Endothelial cell of umbilical vein (primary cell): ENCODE measurements around the gene BACH2. TPM values are rescaled to one million over a fixed set of nuclear protein-coding genes. Genes with fewer than 3 reads are reported as not detected.

ENCODE experiments used
- BruUV-seq: library from RNA; stranded (reverse); fragments of 400-500 nt; replicated peaks from 2 replicates; lab custom pipeline; 2021; lab: Mats Ljungman, UMichigan
- CTCF ChIA-PET: fragments of 300-600, 350-600 bp; sonication (Branson Sonifier 250); formaldehyde crosslinking; loops from one replicate; lab custom pipeline; 2021; ENCODE audit warnings: antibody characterized with exemption, inconsistent platforms; lab: Charles Lee
- POLR2A ChIA-PET: fragments of 300-600, 350-600 bp; sonication (Branson Sonifier 250); formaldehyde crosslinking; loops from one replicate; lab custom pipeline; 2021; ENCODE audit warnings: antibody characterized with exemption, inconsistent platforms; lab: Charles Lee
- DNase-seq: peaks from one replicate; pipeline ENCODE4 v3.0.0-alpha.2; 2011; ENCODE audit warnings: low read depth, low spot score
- FAIRE-seq: peaks from 2 replicates; lab custom pipeline; 2011; peaks lifted over from hg19 to GRCh38; lab: Jason Lieb, UNC
- H2AFZ ChIP-seq: 2 replicates; pipeline ENCODE4 v1.6.0; 2012; ENCODE audit warnings: low read depth, low read length, control low read depth, inconsistent platforms
- H3K27ac ChIP-seq: 2 replicates; pipeline ENCODE4 v1.5.1; 2011; ENCODE audit warnings: low read depth, mild to moderate bottlenecking, control low read depth, low read length, moderate library complexity; ENCODE audit not compliant: insufficient read depth
- H3K27me3 ChIP-seq, 2 experiments: 2 replicates each; pipeline versions ENCODE4 v1.6.0 to v1.6.1; 2011; ENCODE audit warnings: low read length in 2 of 2, mixed read lengths in 1 of 2; ENCODE audit not compliant: control insufficient read depth in 2 of 2, insufficient read depth in 2 of 2
- H3K36me3 ChIP-seq, 2 experiments: 2 replicates in 1 of 2; 3 replicates in 1 of 2; pipeline ENCODE4 v1.5.1; 2011; ENCODE audit warnings: low read length in 2 of 2, mild to moderate bottlenecking in 1 of 2, moderate library complexity in 1 of 2; ENCODE audit not compliant: control insufficient read depth in 2 of 2, insufficient read depth in 2 of 2; ENCODE audit errors: extremely low read depth in 1 of 2
- H3K4me1 ChIP-seq: 3 replicates; pipeline ENCODE4 v1.5.1; 2011; ENCODE audit warnings: mild to moderate bottlenecking, low read length; ENCODE audit not compliant: control insufficient read depth, insufficient read depth; ENCODE audit errors: extremely low read depth
- H3K4me2 ChIP-seq: 2 replicates; pipeline ENCODE4 v1.6.1; 2011; ENCODE audit warnings: low read length, control low read depth, mixed read lengths; ENCODE audit not compliant: insufficient read depth
- H3K4me3 ChIP-seq, 3 experiments: fragments of 200-600 bp in 1 of 3; sonication (generic), shearing (Covaris generic) in 1 of 3; replicated peaks in 1 of 3; 2 replicates each; pipeline ENCODE4 v1.5.1; 2011 to 2016; ENCODE audit warnings: control low read depth in 3 of 3, low read length in 3 of 3, mild to moderate bottlenecking in 2 of 3, inconsistent platforms in 1 of 3, low read depth in 1 of 3, moderate library complexity in 1 of 3; ENCODE audit not compliant: insufficient read depth in 1 of 3
- H3K79me2 ChIP-seq: 2 replicates; pipeline ENCODE4 v1.6.0; 2012; ENCODE audit warnings: low read length, inconsistent platforms; ENCODE audit not compliant: control insufficient read depth, insufficient read depth
- H3K9ac ChIP-seq: replicated peaks from 2 replicates; pipeline ENCODE3; 2011; ENCODE audit warnings: low read length, control low read depth; ENCODE audit not compliant: insufficient read depth; ENCODE audit errors: extremely low read depth
- H3K9me1 ChIP-seq: replicated peaks from 3 replicates; pipeline ENCODE4 v1.6.0; 2011; ENCODE audit warnings: mild to moderate bottlenecking, low read length; ENCODE audit not compliant: control insufficient read depth, insufficient read depth; ENCODE audit errors: extremely low read depth
- H3K9me3 ChIP-seq: replicated peaks from 2 replicates; pipeline ENCODE4 v1.5.1; 2012; ENCODE audit warnings: low read length, inconsistent platforms; ENCODE audit not compliant: control insufficient read depth, insufficient read depth
- H4K20me1 ChIP-seq: replicated peaks from 2 replicates; pipeline ENCODE3; 2011; ENCODE audit warnings: mild to moderate bottlenecking, low read length; ENCODE audit not compliant: control insufficient read depth, insufficient read depth; ENCODE audit errors: extremely low read depth
- CTCF ChIP-seq, 2 donors: IDR thresholded peaks; 1 replicate in 1 of 2; 2 replicates in 1 of 2; pipeline ENCODE4 v1.5.1; 2011; ENCODE audit warnings: low read length in 2 of 2, mild to moderate bottlenecking in 2 of 2, moderate library complexity in 2 of 2, control low read depth in 1 of 2, inconsistent platforms in 1 of 2, low read depth in 1 of 2; ENCODE audit not compliant: insufficient read depth in 1 of 2; ENCODE audit errors: extremely low read depth in 1 of 2
- EZH2 ChIP-seq: IDR thresholded peaks from 2 replicates; pipeline ENCODE4 v1.6.1; 2012; ENCODE audit warnings: borderline replicate concordance, low read depth, mild to moderate bottlenecking, moderate library complexity, low read length, inconsistent platforms; ENCODE audit not compliant: severe bottlenecking
- FOS ChIP-seq: IDR thresholded peaks from 2 replicates; pipeline ENCODE4 v1.6.1; 2011; ENCODE audit warnings: mild to moderate bottlenecking, low read length, moderate library complexity, borderline replicate concordance; ENCODE audit not compliant: insufficient read depth
- GATA2 ChIP-seq: IDR thresholded peaks from 2 replicates; pipeline ENCODE4 v1.7.0; 2011; ENCODE audit warnings: low read depth, mild to moderate bottlenecking, moderate library complexity, mixed read lengths, low read length; ENCODE audit not compliant: insufficient read length, insufficient read depth
- JUN ChIP-seq: IDR thresholded peaks from 2 replicates; pipeline ENCODE4 v1.6.1; 2011; ENCODE audit warnings: borderline replicate concordance, low read depth; ENCODE audit not compliant: insufficient read length, insufficient read depth
- MAX ChIP-seq: IDR thresholded peaks from 2 replicates; pipeline ENCODE4 v1.6.1; 2011; ENCODE audit not compliant: insufficient read depth, insufficient read length
- MYC ChIP-seq: IDR thresholded peaks from one replicate; pipeline ENCODE4 v1.6.1; 2011; ENCODE audit warnings: mild to moderate bottlenecking, low read depth, low read length
- POLR2A ChIP-seq: IDR thresholded peaks from 2 replicates; pipeline ENCODE4 v1.6.1; 2012; ENCODE audit warnings: low read depth, mild to moderate bottlenecking, control low read depth, low read length
- POLR2AphosphoS5 ChIP-seq: IDR thresholded peaks from 2 replicates; pipeline ENCODE4 v1.6.1; 2012; ENCODE audit warnings: low read depth, mild to moderate bottlenecking, control low read depth, low read length, moderate library complexity; ENCODE audit not compliant: insufficient read depth
- dilution Hi-C: fragments of 300-500 bp; cut with MboI; formaldehyde crosslinking; loops from one replicate; pipeline ENCODE4 v1.15.0; 2019; ENCODE audit warnings: low sequenced_read_pairs; ENCODE audit not compliant: extremely low pct_ligation_motif_present
- intact Hi-C: fragments of 100-400 bp; cut with micrococcal nuclease; formaldehyde crosslinking; loops from one replicate; pipeline ENCODE4 v1.10.0; 2022
- polyA plus RNA-seq, 4 experiments: library from polyadenylated mRNA; depleted of rRNA in 3 of 4; stranded (reverse) in 3 of 4; unstranded in 1 of 4; fragments of >200 nt; gene quantifications; 2 replicates each; pipeline versions ENCODE4 v1.2.1 to v1.2.3, GENCODE V29; 2011 to 2012; ENCODE audit warnings: missing spikeins in 1 of 4
- total RNA-seq: library from RNA; stranded (reverse); gene quantifications from 2 replicates; pipeline ENCODE4 v1.2.3, GENCODE V29; 2021

BACH2 gene
- total and polyA plus RNA-seq, 2 donors (not counting 3 experiments of a cell fraction or from before 2014, with no cell fraction given): 1.7 to 5.6 TPM

- TF ChIP-seq CTCF (IDR thresholded peaks at IDR 0.05; ENCODE audit: extremely low read depth in 1 of 2, insufficient read depth in 1 of 2, low read depth in 1 of 2, low read length in 2 of 2) (no peak), GATA2 (no peak), MYC (no peak), POLR2AphosphoS5 (no peak), FOS (no peak), EZH2 (no peak), POLR2A (no peak), JUN (no peak), MAX (no peak)
- H3K4me3 ChIP-seq: no peak overlapping the region
- POLR2A ChIA-PET: no interaction called here
- no peaks in the 10 kb centered on the region for H3K9me3 ChIP-seq
- no peak overlapping the region for H3K9ac ChIP-seq
- H3K4me1 ChIP-seq: peaks cover 9% of the 10 kb centered on the region
- H3K36me3 ChIP-seq: no peaks in the 10 kb centered on the region
- DNase-seq (no peak), FAIRE-seq (no peak)
- no peak overlapping the region for H2AFZ ChIP-seq
- CTCF ChIA-PET: interaction anchor here (1.0 kb wide), 1 partner anchor 13 kb away, joined by 3 read pairs; no protein-coding TSS in a partner anchor
- no peak overlapping the region for H3K27ac ChIP-seq
- dilution Hi-C loops: no loop called here
- no peaks in the 10 kb centered on the region for H4K20me1 ChIP-seq
- intact Hi-C loops: no loop called here
- H3K79me2 ChIP-seq: no peaks in the 10 kb centered on the region
- no peak overlapping the region for H3K4me2 ChIP-seq
- BruUV-seq: no TSS peak
- H3K9me1 ChIP-seq: no peaks in the 10 kb centered on the region
- H3K27me3 ChIP-seq: no peaks in the 10 kb centered on the region
Measured at GRCh38 chr6:90253631-90254030, 43.0 kb downstream of the BACH2 start.
